ENCODE data around the gene CELF4. TPM values are rescaled to one million over a fixed set of nuclear protein-coding genes. Genes with fewer than 3 reads are reported as not detected.

CELF4 gene
- total and polyA plus RNA-seq, 2 experiments from 2014 or later = 0.24 TPM; not detected in 1

GRCh38 chr18:37328946-37329719, 236.5 kb downstream of the CELF4 start:
- H3K4me1 ChIP-seq (ENCODE audit: insufficient read depth) = peaks cover under 1% of the 10 kb centered on the region; the same call in 1 of the 2 replicates
- DNase-seq = peak; percentile 44
- no peaks in the 10 kb centered on the region for H3K9me2 ChIP-seq (ENCODE audit: insufficient read depth)
- no peaks in the 10 kb centered on the region for H3F3A ChIP-seq (ENCODE audit: insufficient read depth)
- no peak overlapping the region for H2AFZ ChIP-seq
- no peaks in the 10 kb centered on the region for H3K27me3 ChIP-seq (replicated peaks; ENCODE audit: insufficient read depth)
- H3K36me3 ChIP-seq (ENCODE audit: low read depth) = no peaks in the 10 kb centered on the region
- TF ChIP-seq EZH2 (IDR thresholded peaks at IDR 0.05; ENCODE audit: insufficient read depth, poor library complexity, severe bottlenecking) = no peak
- no peak for TF ChIP-seq EZH2phosphoT487 (IDR thresholded peaks at IDR 0.05; ENCODE audit: insufficient read depth, low read depth)
- H3K9me3 ChIP-seq (ENCODE audit: low read depth) = no peaks in the 10 kb centered on the region
- H3K4me3 ChIP-seq = no peak overlapping the region
- H3K27ac ChIP-seq = no peak overlapping the region
- no peaks in the 10 kb centered on the region for H4K20me1 ChIP-seq (ENCODE audit: insufficient read depth)
- no peaks in the 10 kb centered on the region for H3K79me2 ChIP-seq (ENCODE audit: insufficient read depth)
- 75 to 78% methylated on average over 7 of the region's 7 CpGs for WGBS, 2 experiments (ENCODE audit: low coverage in 1 of 2, low lambda C conversion rate in 2 of 2, missing lambda C conversion rate in 2 of 2)
- H3K4me2 ChIP-seq (ENCODE audit: unreplicated experiment) = no peak overlapping the region
- no peak overlapping the region for H3K9ac ChIP-seq
- in situ Hi-C loops (cut with MboI) = no loop called here

DNA sequence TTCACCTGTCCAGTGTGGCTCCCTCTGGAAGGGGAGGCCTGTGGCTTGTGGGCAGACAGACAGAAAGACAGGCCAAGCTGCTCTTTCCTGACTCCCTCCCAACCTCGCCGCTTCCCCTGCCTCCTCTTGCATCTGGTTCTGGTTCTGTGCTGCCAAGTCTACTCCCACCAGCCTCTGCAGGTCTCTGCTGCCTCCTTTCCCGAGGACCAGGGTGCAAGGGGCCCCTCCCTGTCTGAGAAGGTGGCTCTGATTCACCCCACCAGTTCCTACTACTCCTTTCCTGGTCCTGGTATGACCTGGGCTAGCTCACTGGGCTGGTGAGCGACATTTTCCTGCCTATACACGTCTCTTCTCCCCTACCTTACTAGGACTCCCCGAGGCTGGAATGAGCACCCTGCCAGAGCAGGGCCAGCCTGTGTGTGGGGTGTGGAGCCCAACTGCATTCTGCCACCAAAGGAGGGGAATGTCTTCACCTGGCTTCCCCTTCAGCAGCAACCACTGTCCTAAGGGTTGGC, 238.5 kb downstream of the CELF4 start:
- H2AFZ ChIP-seq = no peak overlapping the region
- H3K4me1 ChIP-seq (ENCODE audit: insufficient read depth) = no peaks in the 10 kb centered on the region
- 64 to 66% methylated on average over 6 of the region's 6 CpGs for WGBS, 2 experiments (ENCODE audit: low coverage in 1 of 2, low lambda C conversion rate in 2 of 2, missing lambda C conversion rate in 2 of 2)
- H3K27ac ChIP-seq = no peak overlapping the region
- H3K4me3 ChIP-seq = no peak overlapping the region
- H3F3A ChIP-seq (ENCODE audit: insufficient read depth) = no peaks in the 10 kb centered on the region
- no peaks in the 10 kb centered on the region for H3K9me2 ChIP-seq (ENCODE audit: insufficient read depth)
- H3K4me2 ChIP-seq (ENCODE audit: unreplicated experiment) = no peak overlapping the region
- no peaks in the 10 kb centered on the region for H3K9me3 ChIP-seq (ENCODE audit: low read depth)
- no peaks in the 10 kb centered on the region for H3K79me2 ChIP-seq (ENCODE audit: insufficient read depth)
- no peaks in the 10 kb centered on the region for H3K36me3 ChIP-seq (ENCODE audit: low read depth)
- TF ChIP-seq EZH2 (IDR thresholded peaks at IDR 0.05; ENCODE audit: insufficient read depth, poor library complexity, severe bottlenecking) = no peak
- TF ChIP-seq EZH2phosphoT487 (IDR thresholded peaks at IDR 0.05; ENCODE audit: insufficient read depth, low read depth) = no peak
- no peaks in the 10 kb centered on the region for H3K27me3 ChIP-seq (replicated peaks; ENCODE audit: insufficient read depth)
- DNase-seq = no peak
- no peaks in the 10 kb centered on the region for H4K20me1 ChIP-seq (ENCODE audit: insufficient read depth)
- H3K9ac ChIP-seq = no peak overlapping the region
- in situ Hi-C loops (cut with MboI) = no loop called here

- Histone ChIP-seq H3K9ac (no peak overlapping the region), H3K4me3 (no peak overlapping the region), H3K9me2 (ENCODE audit: insufficient read depth) (no peaks in the 10 kb centered on the region), H3K27ac (no peak overlapping the region), H3K4me1 (ENCODE audit: insufficient read depth) (no peaks in the 10 kb centered on the region), H3K27me3 (replicated peaks; ENCODE audit: insufficient read depth) (no peaks in the 10 kb centered on the region), H3K9me3 (ENCODE audit: low read depth) (no peaks in the 10 kb centered on the region), H2AFZ (no peak overlapping the region), H3F3A (ENCODE audit: insufficient read depth) (no peaks in the 10 kb centered on the region), H3K36me3 (ENCODE audit: low read depth) (no peaks in the 10 kb centered on the region), H4K20me1 (ENCODE audit: insufficient read depth) (no peaks in the 10 kb centered on the region), H3K4me2 (ENCODE audit: unreplicated experiment) (no peak overlapping the region), H3K79me2 (ENCODE audit: insufficient read depth) (no peaks in the 10 kb centered on the region)
- in situ Hi-C loops (cut with MboI) = no loop called here
- DNase-seq = peak; percentile 76
- no peak for TF ChIP-seq EZH2phosphoT487 (IDR thresholded peaks at IDR 0.05; ENCODE audit: insufficient read depth, low read depth)
- no peak for TF ChIP-seq EZH2 (IDR thresholded peaks at IDR 0.05; ENCODE audit: insufficient read depth, poor library complexity, severe bottlenecking)
- 37 to 41% methylated on average over 15 of the region's 15 CpGs for WGBS, 2 experiments (ENCODE audit: low coverage in 1 of 2, low lambda C conversion rate in 2 of 2, missing lambda C conversion rate in 2 of 2)
Observed at GRCh38 chr18:37322492-37323035, 243.0 kb downstream of the CELF4 start.

DNA sequence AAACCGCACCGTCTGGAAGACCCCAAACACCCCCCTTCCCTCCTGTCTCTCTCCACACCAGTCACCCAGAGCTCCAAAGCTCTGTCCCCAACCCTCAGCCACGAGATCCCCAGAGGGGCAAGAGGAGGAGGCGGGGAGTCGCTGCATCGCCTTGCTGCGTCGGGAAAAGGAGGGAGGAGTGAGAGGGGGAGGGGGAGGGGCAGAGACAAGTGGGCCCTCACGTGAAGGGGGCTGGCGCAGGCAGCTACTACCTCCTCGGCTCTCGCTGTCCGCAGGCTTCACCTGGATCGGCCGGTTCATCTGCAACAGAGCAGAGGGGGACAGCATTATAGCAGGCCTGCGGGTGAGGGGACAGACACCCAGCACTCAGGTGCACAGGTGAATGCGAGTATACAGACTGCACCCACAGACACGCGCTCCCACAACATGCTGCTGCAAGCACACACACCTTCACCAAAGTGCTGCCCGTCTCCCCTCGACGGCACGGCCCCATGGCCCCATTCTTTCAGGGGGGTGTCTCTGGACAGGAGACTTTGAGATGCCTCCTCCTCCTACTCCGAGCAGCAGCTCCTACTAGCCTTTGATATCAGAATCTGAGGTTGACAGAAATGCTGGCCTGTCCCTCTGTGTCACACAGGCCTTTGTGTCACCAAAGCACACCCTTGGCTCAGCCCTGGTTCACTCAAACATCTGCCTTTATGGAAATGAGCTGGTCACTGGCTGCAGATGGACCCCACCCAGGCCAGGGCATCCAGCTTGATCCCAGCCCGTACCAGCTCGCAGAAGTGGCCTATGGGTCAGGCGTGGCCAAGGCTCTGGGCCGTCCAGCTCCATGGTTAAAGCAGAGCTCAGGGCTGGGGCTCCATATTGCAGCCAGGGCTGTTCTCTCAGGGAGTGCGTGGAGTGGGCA, 243.8 kb downstream of the CELF4 start:
- no peaks in the 10 kb centered on the region for H3K4me1 ChIP-seq (ENCODE audit: insufficient read depth)
- no peaks in the 10 kb centered on the region for H3F3A ChIP-seq (ENCODE audit: insufficient read depth)
- 57 to 59% methylated on average over 19 to 28 of the region's 29 CpGs for WGBS, 2 experiments (ENCODE audit: low coverage in 1 of 2, low lambda C conversion rate in 2 of 2, missing lambda C conversion rate in 2 of 2)
- no peak overlapping the region for H2AFZ ChIP-seq
- H3K79me2 ChIP-seq (ENCODE audit: insufficient read depth) = no peaks in the 10 kb centered on the region
- H3K9me3 ChIP-seq (ENCODE audit: low read depth) = no peaks in the 10 kb centered on the region
- no peak overlapping the region for H3K4me2 ChIP-seq (ENCODE audit: unreplicated experiment)
- no peak overlapping the region for H3K9ac ChIP-seq
- in situ Hi-C loops (cut with MboI) = no loop called here
- no peaks in the 10 kb centered on the region for H3K27me3 ChIP-seq (replicated peaks; ENCODE audit: insufficient read depth)
- no peak for TF ChIP-seq EZH2 (IDR thresholded peaks at IDR 0.05; ENCODE audit: insufficient read depth, poor library complexity, severe bottlenecking)
- no peak for TF ChIP-seq EZH2phosphoT487 (IDR thresholded peaks at IDR 0.05; ENCODE audit: insufficient read depth, low read depth)
- H3K36me3 ChIP-seq (ENCODE audit: low read depth) = no peaks in the 10 kb centered on the region
- H3K4me3 ChIP-seq = no peak overlapping the region
- DNase-seq = no peak
- no peak overlapping the region for H3K27ac ChIP-seq
- H3K9me2 ChIP-seq (ENCODE audit: insufficient read depth) = no peaks in the 10 kb centered on the region
- H4K20me1 ChIP-seq (ENCODE audit: insufficient read depth) = no peaks in the 10 kb centered on the region

Data from GM23248 (cell line).